ENCODE measurements around the gene COL23A1.

GRCh38 chr5:178235588-178235974 lies 354.6 kb downstream of the COL23A1 start:
- TF ChIP-seq CTCF (IDR thresholded peaks at IDR 0.05): no peak
- no peak for TF ChIP-seq POLR2A (IDR thresholded peaks at IDR 0.05)

Data from lower leg skin (tissue), 3 donors.